DND-41 (cell line): ENCODE data around the gene KRTAP24-1.

ENCODE experiments used
- ATAC-seq: fragments of 200-7000 bp; cut with Tn5 transposase; 3 replicates; pipeline ENCODE4 v1.9.1; 2021; ENCODE audit warnings: low read depth; ENCODE audit not compliant: insufficient read depth
- DNase-seq: peaks from one replicate; pipeline ENCODE4 v3.0.0-alpha.2; 2020
- H2AFZ ChIP-seq: 2 replicates; pipeline ENCODE4 v1.6.0; 2012; ENCODE audit warnings: low read depth, low read length
- H3K27ac ChIP-seq: 2 replicates; pipeline ENCODE4 v1.5.1; 2012; ENCODE audit warnings: low read length, inconsistent platforms
- H3K27me3 ChIP-seq: fragments of 200-600 bp; sonication (generic); 2 replicates; pipeline ENCODE4 v1.6.0; 2012; ENCODE audit warnings: low read length, mild to moderate bottlenecking, inconsistent platforms; ENCODE audit not compliant: insufficient read depth, poor library complexity
- H3K36me3 ChIP-seq: 2 replicates; pipeline ENCODE4 v1.5.1; 2012; ENCODE audit warnings: low read length, inconsistent platforms; ENCODE audit not compliant: insufficient read depth
- H3K4me1 ChIP-seq: 2 replicates; pipeline ENCODE4 v1.5.1; 2012; ENCODE audit warnings: mild to moderate bottlenecking, low read length; ENCODE audit not compliant: insufficient read depth
- H3K4me2 ChIP-seq: 2 replicates; pipeline ENCODE4 v1.6.0; 2012; ENCODE audit warnings: mild to moderate bottlenecking, moderate library complexity, low read length, inconsistent platforms; ENCODE audit not compliant: insufficient read depth
- H3K4me3 ChIP-seq, 2 experiments: fragments of 200-600 bp in 1 of 2; shearing (Covaris generic) in 1 of 2; 2 replicates each; pipeline ENCODE4 v1.5.1; 2012 to 2016; ENCODE audit warnings: inconsistent platforms in 2 of 2, low read length in 2 of 2, mild to moderate bottlenecking in 2 of 2, low read depth in 1 of 2, moderate library complexity in 1 of 2
- H3K79me2 ChIP-seq: 2 replicates; pipeline ENCODE4 v1.6.0; 2012; ENCODE audit warnings: low read length, inconsistent platforms; ENCODE audit not compliant: insufficient read depth
- H3K9ac ChIP-seq: 2 replicates; pipeline ENCODE4 v1.6.0; 2012; ENCODE audit warnings: low read depth, mild to moderate bottlenecking, inconsistent platforms, low read length, moderate library complexity
- H3K9me3 ChIP-seq: 2 replicates; pipeline ENCODE4 v1.5.1; 2012; ENCODE audit warnings: low read length, moderate library complexity, mild to moderate bottlenecking, inconsistent platforms; ENCODE audit not compliant: insufficient read depth, severe bottlenecking
- H4K20me1 ChIP-seq: 2 replicates; pipeline ENCODE4 v1.6.0; 2012; ENCODE audit warnings: low read length; ENCODE audit not compliant: insufficient read depth
- CTCF ChIP-seq: IDR thresholded peaks from 2 replicates; pipeline ENCODE4 v1.5.1; 2012; ENCODE audit warnings: borderline replicate concordance, low read length, moderate library complexity, mild to moderate bottlenecking; ENCODE audit not compliant: poor library complexity, severe bottlenecking; ENCODE audit errors: extremely low read depth
- EZH2 ChIP-seq: IDR thresholded peaks from 3 replicates; pipeline ENCODE4 v1.6.1; 2012; ENCODE audit warnings: borderline replicate concordance, low read depth, mild to moderate bottlenecking, moderate library complexity, low read length, inconsistent platforms; ENCODE audit not compliant: severe bottlenecking

Gene KRTAP24-1

GRCh38 chr21:30320215-30320614 lies 37.5 kb upstream of the KRTAP24-1 start, which contains the start of gene KRTAP26-1:
Gene KRTAP26-1, minus strand, starts transcription at chr21:30320315. Its CDS starts 280 bp downstream, at chr21:30320035.
- TF ChIP-seq CTCF (no peak), EZH2 (no peak)

GRCh38 chr21:30315701-30316100 lies 33.0 kb upstream of the KRTAP24-1 start:
- Histone ChIP-seq H2AFZ (no peak overlapping the region), H3K4me2 (no peak overlapping the region), H4K20me1 (no peaks in the 10 kb centered on the region), H3K36me3 (no peaks in the 10 kb centered on the region), H3K9me3 (no peaks in the 10 kb centered on the region), H3K27me3 (no peaks in the 10 kb centered on the region), H3K4me3 (no peak overlapping the region), H3K79me2 (no peaks in the 10 kb centered on the region), H3K27ac (no peak overlapping the region), H3K4me1 (no peaks in the 10 kb centered on the region), H3K9ac (no peak overlapping the region)
- no peak for DNase-seq
- no peak for TF ChIP-seq CTCF
- no peak for TF ChIP-seq EZH2
- no peak for ATAC-seq

More at GRCh38 chr21:30320215-30320614, 37.5 kb upstream of the KRTAP24-1 start, which contains the start of gene KRTAP26-1:
- Histone ChIP-seq H3K27ac (no peak within 1 kb of the TSS), H3K4me3 (no peak within 1 kb of the TSS), H3K79me2 (no peaks in the 10 kb centered on the region), H3K9me3 (no peaks in the 10 kb centered on the region), H3K4me2 (no peak within 1 kb of the TSS), H2AFZ (no peak within 1 kb of the TSS), H4K20me1 (no peaks in the 10 kb centered on the region), H3K36me3 (no peaks in the 10 kb centered on the region), H3K27me3 (no peaks in the 10 kb centered on the region), H3K4me1 (no peaks in the 10 kb centered on the region), H3K9ac (no peak within 1 kb of the TSS)
- ATAC-seq: no peak
- no peak for DNase-seq

GRCh38 chr21:30306884-30307283 lies 24.1 kb upstream of the KRTAP24-1 start:
- no peaks in the 10 kb centered on the region for H3K4me1 ChIP-seq
- H3K4me3 ChIP-seq: no peak overlapping the region
- H3K9me3 ChIP-seq: no peaks in the 10 kb centered on the region
- TF ChIP-seq CTCF: no peak
- no peak for TF ChIP-seq EZH2
- H3K79me2 ChIP-seq: no peaks in the 10 kb centered on the region
- H3K27me3 ChIP-seq: no peaks in the 10 kb centered on the region
- DNase-seq (no peak), ATAC-seq (no peak)
- no peak overlapping the region for H3K9ac ChIP-seq
- no peak overlapping the region for H2AFZ ChIP-seq
- no peaks in the 10 kb centered on the region for H3K36me3 ChIP-seq
- no peaks in the 10 kb centered on the region for H4K20me1 ChIP-seq
- H3K27ac ChIP-seq: no peak overlapping the region
- H3K4me2 ChIP-seq: no peak overlapping the region

GRCh38 chr21:30305136-30305535 lies 22.4 kb upstream of the KRTAP24-1 start:
- Histone ChIP-seq H3K79me2 (no peaks in the 10 kb centered on the region), H3K4me1 (no peaks in the 10 kb centered on the region), H2AFZ (no peak overlapping the region), H3K36me3 (no peaks in the 10 kb centered on the region), H3K9ac (no peak overlapping the region), H3K27me3 (no peaks in the 10 kb centered on the region), H4K20me1 (no peaks in the 10 kb centered on the region), H3K4me3 (no peak overlapping the region), H3K27ac (no peak overlapping the region), H3K9me3 (no peaks in the 10 kb centered on the region), H3K4me2 (no peak overlapping the region)
- ATAC-seq (no peak), DNase-seq (no peak)
- no peak for TF ChIP-seq CTCF
- no peak for TF ChIP-seq EZH2
